Ishikawa (cell line): ENCODE data around the gene THAP4.

Experiments
- CEBPB ChIP-seq: IDR thresholded peaks from 2 replicates; pipeline ENCODE4 v1.6.1; 2012
- CREB1 ChIP-seq: IDR thresholded peaks from 2 replicates; pipeline ENCODE4 v1.6.1; 2012; ENCODE audit warnings: low read depth
- EGR1 ChIP-seq: IDR thresholded peaks from 2 replicates; pipeline ENCODE4 v1.6.1; 2012
- EP300 ChIP-seq: IDR thresholded peaks from 2 replicates; pipeline ENCODE4 v1.6.1; 2012; ENCODE audit warnings: borderline replicate concordance
- FOXM1 ChIP-seq: IDR thresholded peaks from 2 replicates; pipeline ENCODE4 v1.6.1; 2012; ENCODE audit warnings: low read depth, borderline replicate concordance
- NFIC ChIP-seq: IDR thresholded peaks from 2 replicates; pipeline ENCODE4 v1.6.1; 2012
- TAF1 ChIP-seq: IDR thresholded peaks from 2 replicates; pipeline ENCODE4 v1.6.1; 2012; ENCODE audit warnings: low read depth, mild to moderate bottlenecking
- TCF12 ChIP-seq: IDR thresholded peaks from 2 replicates; pipeline ENCODE4 v1.6.1; 2012; ENCODE audit warnings: low read depth
- TEAD4 ChIP-seq: IDR thresholded peaks from 2 replicates; pipeline ENCODE4 v1.6.1; 2012
- YY1 ChIP-seq: IDR thresholded peaks from 2 replicates; pipeline ENCODE4 v1.6.1; 2012; ENCODE audit warnings: low read depth
- ZBTB7A ChIP-seq: IDR thresholded peaks from 2 replicates; pipeline ENCODE4 v1.6.1; 2012; ENCODE audit warnings: low read depth
- TF ChIP-seq, protein P1 (sequence below): IDR thresholded peaks from 2 replicates; pipeline ENCODE4 v1.6.1; 2012
- TF ChIP-seq, protein P2 (sequence below): IDR thresholded peaks from 2 replicates; pipeline ENCODE4 v1.6.1; 2012
- TF ChIP-seq, protein P3 (sequence below): IDR thresholded peaks from 2 replicates; pipeline ENCODE4 v1.6.1; 2012; ENCODE audit warnings: low read depth, mild to moderate bottlenecking

THAP4 gene

DNA sequence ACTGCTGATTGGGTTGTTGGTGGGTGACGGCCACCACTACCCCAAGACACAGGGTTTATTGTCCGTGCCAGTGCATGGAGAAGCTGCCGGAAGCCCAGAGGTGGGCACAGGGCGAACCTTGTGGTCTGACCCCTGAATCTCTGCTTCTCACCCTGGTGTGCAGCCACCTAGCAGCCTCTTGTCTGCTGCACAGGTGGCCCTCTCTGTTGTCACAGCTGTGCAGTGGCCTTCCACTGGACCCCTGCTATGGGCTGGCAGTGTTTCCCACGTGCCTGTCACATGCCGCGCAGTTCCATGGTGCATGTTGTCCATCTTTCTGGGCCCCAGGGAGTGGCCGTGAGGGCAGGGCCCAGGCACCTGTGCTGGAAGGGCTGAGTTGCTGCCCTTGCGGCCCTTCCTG, 15.8 kb upstream of the THAP4 start:
- TF ChIP-seq, protein P1, sequence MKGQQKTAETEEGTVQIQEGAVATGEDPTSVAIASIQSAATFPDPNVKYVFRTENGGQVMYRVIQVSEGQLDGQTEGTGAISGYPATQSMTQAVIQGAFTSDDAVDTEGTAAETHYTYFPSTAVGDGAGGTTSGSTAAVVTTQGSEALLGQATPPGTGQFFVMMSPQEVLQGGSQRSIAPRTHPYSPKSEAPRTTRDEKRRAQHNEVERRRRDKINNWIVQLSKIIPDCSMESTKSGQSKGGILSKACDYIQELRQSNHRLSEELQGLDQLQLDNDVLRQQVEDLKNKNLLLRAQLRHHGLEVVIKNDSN = no peak
- TF ChIP-seq EP300 (no peak), TAF1 (no peak), CEBPB (no peak), TEAD4 (no peak)
- TF ChIP-seq, protein P2, sequence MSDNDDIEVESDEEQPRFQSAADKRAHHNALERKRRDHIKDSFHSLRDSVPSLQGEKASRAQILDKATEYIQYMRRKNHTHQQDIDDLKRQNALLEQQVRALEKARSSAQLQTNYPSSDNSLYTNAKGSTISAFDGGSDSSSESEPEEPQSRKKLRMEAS = no peak
- TF ChIP-seq, protein P3, sequence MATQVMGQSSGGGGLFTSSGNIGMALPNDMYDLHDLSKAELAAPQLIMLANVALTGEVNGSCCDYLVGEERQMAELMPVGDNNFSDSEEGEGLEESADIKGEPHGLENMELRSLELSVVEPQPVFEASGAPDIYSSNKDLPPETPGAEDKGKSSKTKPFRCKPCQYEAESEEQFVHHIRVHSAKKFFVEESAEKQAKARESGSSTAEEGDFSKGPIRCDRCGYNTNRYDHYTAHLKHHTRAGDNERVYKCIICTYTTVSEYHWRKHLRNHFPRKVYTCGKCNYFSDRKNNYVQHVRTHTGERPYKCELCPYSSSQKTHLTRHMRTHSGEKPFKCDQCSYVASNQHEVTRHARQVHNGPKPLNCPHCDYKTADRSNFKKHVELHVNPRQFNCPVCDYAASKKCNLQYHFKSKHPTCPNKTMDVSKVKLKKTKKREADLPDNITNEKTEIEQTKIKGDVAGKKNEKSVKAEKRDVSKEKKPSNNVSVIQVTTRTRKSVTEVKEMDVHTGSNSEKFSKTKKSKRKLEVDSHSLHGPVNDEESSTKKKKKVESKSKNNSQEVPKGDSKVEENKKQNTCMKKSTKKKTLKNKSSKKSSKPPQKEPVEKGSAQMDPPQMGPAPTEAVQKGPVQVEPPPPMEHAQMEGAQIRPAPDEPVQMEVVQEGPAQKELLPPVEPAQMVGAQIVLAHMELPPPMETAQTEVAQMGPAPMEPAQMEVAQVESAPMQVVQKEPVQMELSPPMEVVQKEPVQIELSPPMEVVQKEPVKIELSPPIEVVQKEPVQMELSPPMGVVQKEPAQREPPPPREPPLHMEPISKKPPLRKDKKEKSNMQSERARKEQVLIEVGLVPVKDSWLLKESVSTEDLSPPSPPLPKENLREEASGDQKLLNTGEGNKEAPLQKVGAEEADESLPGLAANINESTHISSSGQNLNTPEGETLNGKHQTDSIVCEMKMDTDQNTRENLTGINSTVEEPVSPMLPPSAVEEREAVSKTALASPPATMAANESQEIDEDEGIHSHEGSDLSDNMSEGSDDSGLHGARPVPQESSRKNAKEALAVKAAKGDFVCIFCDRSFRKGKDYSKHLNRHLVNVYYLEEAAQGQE = no peak

DNA sequence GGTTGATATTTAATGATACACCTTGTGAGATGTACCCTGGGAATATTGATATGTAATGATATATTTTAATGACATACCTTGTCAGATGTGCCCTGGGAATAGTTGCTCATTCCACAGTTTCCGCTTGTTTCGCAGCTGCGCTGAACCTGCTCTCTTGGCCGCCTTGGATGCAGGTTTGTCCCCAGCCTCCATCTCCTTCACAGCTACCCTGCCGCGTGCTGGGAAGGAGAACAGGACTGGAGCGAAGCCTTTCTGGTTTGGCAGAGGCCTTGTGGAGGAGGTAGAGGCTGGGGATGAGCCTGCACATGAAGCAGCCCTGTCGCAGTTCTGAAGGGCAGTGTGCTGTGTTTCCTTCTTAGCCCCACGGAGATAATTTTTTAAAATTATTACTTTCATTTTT, 15.2 kb upstream of the THAP4 start:
- TF ChIP-seq YY1 (no peak), NFIC (no peak), ZBTB7A (no peak), TEAD4 (no peak), CEBPB (no peak), TAF1 (no peak)
- TF ChIP-seq, protein P2 = no peak
- TF ChIP-seq, protein P3 = no peak
- TF ChIP-seq, protein P1 = no peak

DNA sequence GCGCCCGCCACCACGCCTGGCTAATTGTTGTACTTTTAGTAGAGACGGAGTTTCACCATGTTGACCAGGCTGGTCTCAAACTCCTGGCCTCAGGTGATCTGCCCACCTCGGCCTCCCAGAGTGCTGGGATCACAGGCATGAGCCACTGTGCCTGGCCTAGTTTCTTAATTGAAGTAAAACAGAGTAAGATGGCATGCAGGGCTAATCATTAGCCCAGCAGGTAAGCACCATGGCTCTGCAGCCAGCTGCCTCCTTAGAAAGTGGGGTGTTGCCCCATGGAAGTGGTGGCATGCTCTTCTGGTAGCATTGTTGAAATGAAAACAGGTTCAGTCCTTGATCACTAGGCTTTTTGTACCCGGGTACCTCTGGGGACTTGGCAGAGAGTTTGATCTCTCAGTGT, 13.0 kb upstream of the THAP4 start:
- TF ChIP-seq ZBTB7A = no peak
- TF ChIP-seq TCF12 = no peak

DNA sequence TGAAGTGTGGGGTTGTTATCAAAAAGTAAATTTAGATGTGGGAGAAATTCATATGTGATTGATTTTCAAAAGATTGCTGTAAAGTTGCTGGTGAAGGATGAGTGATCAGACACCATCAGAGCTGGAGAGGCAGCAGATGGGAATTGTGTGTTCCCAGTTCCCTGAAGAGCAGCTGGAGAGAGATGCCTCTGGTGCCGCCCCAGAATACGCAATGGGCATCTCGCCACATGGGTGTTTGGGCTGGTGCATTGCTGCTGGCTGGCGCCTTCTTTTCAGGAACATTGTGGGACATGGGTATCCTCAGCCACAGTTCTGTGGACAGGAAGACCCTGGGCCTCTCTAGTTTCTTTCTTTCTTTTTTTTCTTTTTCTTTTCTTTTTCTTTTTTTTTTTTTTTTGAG, 12.4 kb upstream of the THAP4 start:
- TF ChIP-seq TCF12 (no peak), EGR1 (no peak), FOXM1 (no peak)

DNA sequence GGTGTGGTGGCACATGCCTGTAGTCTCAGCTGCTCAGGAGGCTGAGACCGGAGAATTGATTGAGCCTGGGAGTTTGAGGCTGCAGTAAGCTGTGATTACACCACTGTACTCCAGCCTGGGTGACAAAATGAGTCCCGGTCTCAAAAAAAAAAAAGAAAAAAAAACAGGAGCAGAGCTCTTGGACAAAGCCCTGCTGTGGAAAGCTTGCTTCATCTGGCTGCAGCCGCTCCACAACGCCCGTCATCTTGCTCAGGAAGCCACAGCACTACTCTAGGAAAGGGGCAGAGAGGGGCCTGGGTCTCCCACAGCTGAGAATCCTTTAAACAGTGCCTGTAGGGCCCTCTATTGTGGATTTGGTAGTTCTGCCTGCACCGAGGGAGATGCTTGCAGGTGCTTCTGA, 11.5 kb upstream of the THAP4 start:
- TF ChIP-seq CREB1 (no peak), TCF12 (no peak), TEAD4 (no peak), ZBTB7A (no peak), EGR1 (no peak), CEBPB (no peak), TAF1 (no peak), FOXM1 (no peak), NFIC (no peak)
- TF ChIP-seq, protein P3 = no peak
- TF ChIP-seq, protein P2 = no peak
- TF ChIP-seq, protein P1 = no peak
